Fibroblast of pulmonary artery (primary cell): ENCODE data around the gene DUSP2.

Experiments
- DNase-seq: peaks from one replicate; pipeline ENCODE4 v3.0.0-alpha.2; 2010; ENCODE audit warnings: low read depth
- H3K4me3 ChIP-seq: replicated peaks from 2 replicates; pipeline ENCODE4 v1.5.1; 2011; ENCODE audit warnings: low read depth, mild to moderate bottlenecking, control low read depth, low read length, moderate library complexity
- CTCF ChIP-seq: IDR thresholded peaks from 2 replicates; pipeline ENCODE4 v1.5.1; 2011; ENCODE audit warnings: mild to moderate bottlenecking, control low read depth, low read length, inconsistent platforms; ENCODE audit errors: missing control alignments

Gene DUSP2

GRCh38 chr2:96111823-96112500 lies 33.3 kb downstream of the DUSP2 start:
- no peak for TF ChIP-seq CTCF
- DNase-seq: no peak
- H3K4me3 ChIP-seq: no peak overlapping the region

- H3K4me3 ChIP-seq: no peak overlapping the region
- no peak for TF ChIP-seq CTCF
- DNase-seq: no peak
Observed at GRCh38 chr2:96111257-96111640, 34.0 kb downstream of the DUSP2 start.

GRCh38 chr2:96110621-96111256 lies 34.5 kb downstream of the DUSP2 start:
- no peak for TF ChIP-seq CTCF
- DNase-seq: no peak
- H3K4me3 ChIP-seq: no peak overlapping the region

GRCh38 chr2:96109931-96110511 lies 35.2 kb downstream of the DUSP2 start:
- H3K4me3 ChIP-seq: no peak overlapping the region
- no peak for TF ChIP-seq CTCF
- DNase-seq: no peak

- no peak overlapping the region for H3K4me3 ChIP-seq
- no peak for DNase-seq
- TF ChIP-seq CTCF: no peak
Observed at GRCh38 chr2:96109361-96109680, 35.9 kb downstream of the DUSP2 start.

GRCh38 chr2:96108541-96109360 lies 36.5 kb downstream of the DUSP2 start:
- no peak for TF ChIP-seq CTCF
- DNase-seq: no peak
- H3K4me3 ChIP-seq: no peak overlapping the region
